Neural cell (in vitro differentiated cells): ENCODE data around the gene LYPD4. TPM values are rescaled to one million over a fixed set of nuclear protein-coding genes. Genes with fewer than 3 reads are reported as not detected.
A peak's percentile ranks its signal among the peaks of the same experiment; 100 is the strongest.

Source experiments
- H2AFZ ChIP-seq: fragments of 200-600, 300-800 bp; sonication (generic), shearing (Covaris generic); 2 replicates; pipeline ENCODE4 v1.6.0; 2014; ENCODE audit warnings: low read depth, mild to moderate bottlenecking, antibody characterized with exemption, low read length, moderate library complexity
- H3F3A ChIP-seq: fragments of 200-600 bp; shearing (Covaris generic); 2 replicates; pipeline ENCODE4 v1.6.1; 2016; ENCODE audit warnings: mild to moderate bottlenecking, moderate library complexity, mixed read lengths, antibody characterized with exemption, low read length; ENCODE audit not compliant: insufficient read depth, poor library complexity, severe bottlenecking
- H3K27ac ChIP-seq: fragments of 200-600, 300-800 bp; sonication (generic), shearing (Covaris generic); 2 replicates; pipeline ENCODE4 v1.5.1; 2014; ENCODE audit warnings: mild to moderate bottlenecking, low read length, moderate library complexity
- H3K27me3 ChIP-seq: fragments of 300-800, 200-600 bp; sonication (generic), shearing (Covaris generic); 2 replicates; pipeline ENCODE4 v1.6.0; 2014; ENCODE audit warnings: mild to moderate bottlenecking, low read depth, low read length, moderate library complexity; ENCODE audit not compliant: insufficient read depth
- H3K36me3 ChIP-seq: fragments of 300-800, 200-600 bp; sonication (generic), shearing (Covaris generic); 2 replicates; pipeline ENCODE4 v1.5.1; 2014; ENCODE audit warnings: mild to moderate bottlenecking, antibody characterized with exemption, low read length, moderate library complexity; ENCODE audit not compliant: insufficient read depth
- H3K4me2 ChIP-seq: fragments of 300-800, 200-600 bp; sonication (generic), shearing (Covaris generic); 2 replicates; pipeline ENCODE4 v1.6.0; 2014; ENCODE audit warnings: mild to moderate bottlenecking, low read length
- H3K4me3 ChIP-seq: fragments of 300-800, 200-600 bp; sonication (generic), shearing (Covaris generic); 2 replicates; pipeline ENCODE4 v1.5.1; 2014; ENCODE audit warnings: mild to moderate bottlenecking, low read length, moderate library complexity
- H3K79me2 ChIP-seq: fragments of 200-600 bp; shearing (Covaris generic); replicated peaks from 2 replicates; pipeline ENCODE4 v1.6.0; 2014; ENCODE audit warnings: mild to moderate bottlenecking, low read length, moderate library complexity; ENCODE audit not compliant: insufficient read depth
- H3K9ac ChIP-seq: fragments of 300-800, 200-600 bp; sonication (generic), shearing (Covaris generic); 2 replicates; pipeline ENCODE4 v1.6.1; 2016; ENCODE audit warnings: mild to moderate bottlenecking, low read length, mixed read lengths
- H3K9me2 ChIP-seq: fragments of 200-600 bp; shearing (Covaris generic); 2 replicates; pipeline ENCODE4 v1.6.1; 2016; ENCODE audit warnings: mild to moderate bottlenecking, low read length, mixed read lengths; ENCODE audit not compliant: insufficient read depth
- H3K9me3 ChIP-seq: fragments of 200-600, 300-800 bp; sonication (generic), shearing (Covaris generic); 2 replicates; pipeline ENCODE4 v1.6.1; 2016; ENCODE audit warnings: mild to moderate bottlenecking, mixed run types, low read length, moderate library complexity, mixed read lengths
- H4K20me1 ChIP-seq: fragments of 200-600 bp; shearing (Covaris generic); 2 replicates; pipeline ENCODE4 v1.6.1; 2016; ENCODE audit warnings: mild to moderate bottlenecking, mixed run types; ENCODE audit not compliant: insufficient read depth
- CTCF ChIP-seq: fragments of 450-650 bp; IDR thresholded peaks from 2 replicates; pipeline ENCODE4 v1.5.1; 2014; ENCODE audit warnings: antibody characterized with exemption, mild to moderate bottlenecking, moderate library complexity; ENCODE audit not compliant: poor library complexity, severe bottlenecking
- EP300 ChIP-seq: fragments of 450-650 bp; conservative IDR thresholded peaks from 2 replicates; pipeline ENCODE4 v1.6.1; 2014; ENCODE audit warnings: antibody characterized with exemption, mild to moderate bottlenecking, moderate library complexity; ENCODE audit not compliant: poor library complexity, severe bottlenecking
- EZH2 ChIP-seq: fragments of 200-600, 300-800 bp; shearing (Covaris generic), sonication (generic); IDR thresholded peaks from 2 replicates; pipeline ENCODE4 v1.6.1; 2014; ENCODE audit warnings: antibody characterized with exemption, low read length, borderline replicate concordance, mild to moderate bottlenecking; ENCODE audit not compliant: insufficient read depth, poor library complexity, severe bottlenecking
- MXI1 ChIP-seq: fragments of 450-650 bp; conservative IDR thresholded peaks from 2 replicates; pipeline ENCODE4 v1.6.1; 2014; ENCODE audit warnings: antibody characterized with exemption, mild to moderate bottlenecking; ENCODE audit not compliant: poor library complexity, severe bottlenecking
- POLR2AphosphoS5 ChIP-seq: IDR thresholded peaks from 2 replicates; pipeline ENCODE4 v1.6.1; 2012
- RAD21 ChIP-seq: fragments of 450-650 bp; conservative IDR thresholded peaks from 2 replicates; pipeline ENCODE4 v1.6.1; 2014; ENCODE audit warnings: antibody characterized with exemption, mild to moderate bottlenecking, moderate library complexity
- REST ChIP-seq: IDR thresholded peaks from 2 replicates; pipeline ENCODE4 v1.6.1; 2012; ENCODE audit warnings: borderline replicate concordance
- SMC3 ChIP-seq: fragments of 450-650 bp; conservative IDR thresholded peaks from 2 replicates; pipeline ENCODE4 v1.6.1; 2014; ENCODE audit warnings: antibody characterized with exemption, mild to moderate bottlenecking, moderate library complexity; ENCODE audit not compliant: poor library complexity
- TAF1 ChIP-seq: IDR thresholded peaks from 2 replicates; pipeline ENCODE4 v1.6.1; 2012; ENCODE audit warnings: low read depth
- polyA plus RNA-seq: library from polyadenylated mRNA; depleted of rRNA; stranded (reverse); fragments of >200 nt; gene quantifications from 2 replicates; pipeline ENCODE4 v1.2.3, GENCODE V29; 2014

Gene LYPD4
- polyA plus RNA-seq, 1 donor from 2014 or later: not detected

DNA sequence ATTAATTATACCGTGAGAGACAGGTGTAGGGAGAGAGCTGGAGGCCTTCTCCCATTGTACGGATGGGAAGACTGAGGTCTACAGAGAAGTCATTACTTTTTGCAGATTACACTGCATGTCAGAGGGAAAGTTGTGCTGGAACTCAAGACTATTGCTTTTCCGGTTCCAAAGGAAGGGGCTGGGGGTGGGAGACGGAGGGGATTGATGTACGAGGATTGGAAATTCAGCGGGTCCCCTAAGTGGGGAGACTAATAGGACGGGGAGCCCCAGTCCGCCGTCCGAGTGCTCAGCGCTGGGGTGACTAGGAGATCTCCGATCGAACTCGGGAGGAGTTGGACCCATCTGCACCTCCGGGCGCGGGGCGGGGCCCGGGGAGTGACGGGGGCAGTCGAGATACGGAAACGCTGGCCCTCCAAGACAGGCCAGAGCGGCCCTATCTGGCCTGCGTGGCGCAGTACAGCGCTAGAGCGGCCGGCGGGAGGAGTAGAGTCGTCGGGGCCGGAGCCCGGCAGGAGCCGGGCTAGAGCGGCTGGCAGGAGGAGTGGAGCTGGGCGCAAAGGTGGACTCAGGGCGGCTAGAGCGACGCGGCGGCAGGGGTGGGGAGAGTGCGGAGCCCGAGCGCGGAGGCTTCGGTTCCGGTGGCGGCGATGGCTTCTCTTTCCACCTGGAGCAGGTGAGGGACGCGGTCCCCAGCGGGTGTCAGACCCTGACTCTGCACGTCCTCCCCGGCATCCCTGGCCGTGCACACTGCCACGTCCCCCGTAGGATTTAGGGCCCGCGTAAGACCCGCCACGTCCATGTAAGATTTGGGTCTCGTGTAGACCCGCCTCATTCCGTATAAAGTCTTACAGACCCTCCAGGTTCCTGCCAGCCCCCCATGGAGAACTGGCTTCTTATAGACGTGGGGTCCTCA is 39.6 kb upstream of the LYPD4 start:
- Histone ChIP-seq H3K27me3 (peaks cover 26% of the 10 kb centered on the region), H3K4me2 (peak overlapping the region; percentile 59), H2AFZ (peak overlapping the region; percentile 90), H3K27ac (peak overlapping the region; percentile 20), H4K20me1 (no peaks in the 10 kb centered on the region), H3F3A (no peaks in the 10 kb centered on the region), H3K9me2 (no peaks in the 10 kb centered on the region), H3K36me3 (no peaks in the 10 kb centered on the region), H3K4me3 (peak overlapping the region; percentile 93), H3K9me3 (no peaks in the 10 kb centered on the region), H3K9ac (peak overlapping the region; percentile 77), H3K79me2 (no peaks in the 10 kb centered on the region)
- TF ChIP-seq MXI1 (peak; percentile 54), SMC3 (peak; percentile 35), POLR2AphosphoS5 (peak; percentile 69), EZH2 (no peak), EP300 (no peak), CTCF (peak; percentile 29), REST (peak; percentile 27), RAD21 (peak; percentile 32), TAF1 (peak; percentile 78)

DNA sequence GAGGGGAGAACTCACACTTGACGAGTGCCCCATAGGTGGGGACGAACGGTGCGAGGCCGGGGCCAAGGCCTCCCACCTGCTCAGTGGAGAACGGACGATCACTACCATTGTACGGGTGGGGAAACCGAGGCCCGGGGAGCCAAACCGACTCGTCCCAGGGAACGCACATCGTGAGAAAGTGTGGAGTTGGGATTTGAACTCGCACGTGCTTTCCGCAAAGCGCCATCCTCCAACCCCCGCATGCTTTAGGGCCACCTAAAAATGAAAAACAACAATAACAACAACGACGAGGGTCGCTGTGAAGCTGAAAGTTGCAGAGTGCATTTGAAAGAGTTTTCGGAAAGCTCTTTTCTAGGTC is 39.0 kb upstream of the LYPD4 start:
- Histone ChIP-seq H3K9me3 (no peaks in the 10 kb centered on the region), H3K27me3 (peaks cover 26% of the 10 kb centered on the region), H3K79me2 (no peaks in the 10 kb centered on the region), H3K4me3 (peak overlapping the region; percentile 93), H4K20me1 (no peaks in the 10 kb centered on the region), H3K9me2 (no peaks in the 10 kb centered on the region), H3K36me3 (no peaks in the 10 kb centered on the region), H3K4me2 (peak overlapping the region; percentile 21), H3K9ac (no peak overlapping the region), H3F3A (no peaks in the 10 kb centered on the region), H2AFZ (no peak overlapping the region), H3K27ac (no peak overlapping the region)
- no peak for TF ChIP-seq TAF1
- TF ChIP-seq CTCF: no peak
- no peak for TF ChIP-seq EZH2
- no peak for TF ChIP-seq POLR2AphosphoS5
- no peak for TF ChIP-seq SMC3
- no peak for TF ChIP-seq RAD21
- no peak for TF ChIP-seq EP300
- TF ChIP-seq REST: no peak
- no peak for TF ChIP-seq MXI1
